GM19351 (cell line): Measurements from ENCODE around the gene PRDM16.

Experiments
- ATAC-seq: cut with Tn5 transposase; IDR thresholded peaks from one replicate; pipeline ENCODE4 v1.9.1; 2021; ENCODE audit warnings: mild to moderate bottlenecking, moderate library complexity; ENCODE audit not compliant: unreplicated experiment

The PRDM16 gene

DNA sequence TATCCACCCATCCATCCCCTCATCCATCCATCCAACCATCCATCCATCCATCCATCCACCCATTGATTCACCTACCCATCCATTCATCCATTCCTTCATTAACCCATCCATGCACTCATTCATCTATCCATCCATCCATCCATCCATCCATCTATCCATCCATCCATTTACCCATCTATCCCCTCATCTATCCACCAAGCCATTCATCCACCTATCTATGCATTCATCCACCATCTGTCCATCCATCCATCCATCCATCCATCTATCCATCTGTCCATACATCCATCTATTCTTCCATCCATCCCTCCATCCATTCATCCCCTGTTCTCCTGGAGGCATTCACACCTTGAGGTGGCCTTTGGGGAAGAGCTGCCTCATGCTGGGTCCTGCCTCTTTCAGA lies 107.0 kb downstream of the PRDM16 start:
- ATAC-seq, result no peak

DNA sequence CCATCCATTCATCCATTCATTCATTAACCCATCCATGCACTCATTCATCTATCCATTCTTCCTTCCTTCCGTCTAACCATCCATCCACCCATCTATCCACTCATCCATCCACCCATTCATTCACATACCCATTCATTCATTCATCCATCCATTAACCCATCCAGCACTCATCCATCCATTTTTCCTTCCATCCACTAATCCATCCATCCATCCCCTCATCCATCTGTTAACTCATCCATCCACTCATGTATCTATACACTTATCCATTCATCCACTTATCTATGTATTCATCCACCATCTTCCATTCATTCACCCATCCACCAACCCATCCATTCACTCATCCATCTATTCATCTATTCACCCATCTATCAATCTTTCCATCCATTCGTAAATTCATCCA lies 107.8 kb downstream of the PRDM16 start:
- ATAC-seq, result no peak

DNA sequence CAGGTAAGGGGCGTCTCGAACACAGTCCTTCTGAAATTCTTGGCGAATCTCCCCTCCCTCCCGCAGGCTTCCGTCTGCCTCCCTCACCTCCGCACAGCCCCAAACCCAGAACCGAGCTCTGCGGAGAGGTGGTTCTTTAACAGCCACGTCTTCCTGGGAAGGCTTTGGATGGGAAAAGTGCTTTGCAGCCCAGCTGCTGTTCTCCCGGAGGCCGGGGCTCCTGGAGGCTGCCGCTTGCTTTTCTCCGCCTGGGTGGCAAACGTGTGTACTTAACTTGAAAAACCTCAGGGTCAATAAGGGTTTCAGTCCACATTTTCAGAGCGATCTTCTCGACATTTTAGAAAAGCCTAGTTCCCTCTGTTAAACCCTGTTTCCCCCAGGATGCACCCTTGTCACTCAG lies 109.3 kb downstream of the PRDM16 start:
- ATAC-seq, result no peak

DNA sequence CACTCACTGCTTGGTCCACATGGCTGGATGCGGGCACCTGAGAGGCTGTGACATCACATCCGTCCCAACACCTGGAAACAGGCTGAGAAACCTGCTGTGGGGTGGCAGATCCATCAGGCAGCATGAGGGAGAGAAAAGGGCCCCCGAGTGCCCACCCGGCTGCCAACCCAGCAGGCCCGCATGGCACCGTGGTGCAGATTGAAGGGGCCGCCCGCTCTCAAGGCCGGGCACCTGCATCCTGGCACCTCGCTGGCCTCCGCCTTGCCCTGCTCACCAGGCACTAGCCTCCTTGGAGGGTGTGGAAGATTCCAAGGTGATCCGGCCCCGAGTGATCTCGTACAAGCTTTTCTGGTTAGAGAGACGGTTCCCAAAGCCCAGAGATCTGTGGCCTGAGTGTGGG lies 110.5 kb downstream of the PRDM16 start:
- no peak for ATAC-seq

DNA sequence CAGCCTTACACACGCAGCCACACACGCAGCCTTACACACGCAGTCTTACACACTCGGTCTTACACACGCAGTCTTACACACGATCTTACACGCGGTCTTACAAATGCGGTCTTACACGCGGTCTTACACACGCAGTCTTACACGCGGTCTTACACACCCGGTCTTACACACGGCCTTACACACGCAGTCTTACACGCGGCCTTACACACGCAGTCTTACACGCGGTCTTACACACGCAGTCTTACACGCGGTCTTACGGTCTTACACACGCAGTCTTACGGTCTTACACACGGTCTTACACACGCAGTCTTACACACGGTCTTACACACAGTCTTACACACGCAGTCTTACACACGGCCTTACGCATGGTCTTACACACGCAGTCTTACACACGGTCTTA lies 111.9 kb downstream of the PRDM16 start:
- ATAC-seq, result no peak

DNA sequence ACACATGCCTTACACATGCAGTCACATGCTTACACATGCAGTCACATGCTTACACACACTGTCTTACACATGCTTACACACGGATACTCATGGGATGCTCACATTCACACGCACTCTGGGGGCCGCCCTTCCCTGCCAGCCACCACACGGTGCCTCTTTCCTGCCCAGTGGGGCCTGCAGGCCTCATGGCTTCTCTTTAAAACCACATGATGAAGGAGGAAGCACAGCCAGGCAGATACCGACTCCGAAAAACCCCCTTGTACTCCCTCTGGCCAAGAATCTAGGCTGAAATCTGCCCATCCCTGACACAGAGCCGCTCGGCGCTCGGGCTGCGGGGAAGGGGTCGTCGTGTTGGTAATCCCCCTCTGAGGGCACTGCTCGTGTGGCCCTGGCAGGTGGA lies 113.0 kb downstream of the PRDM16 start:
- ATAC-seq, result no peak

DNA sequence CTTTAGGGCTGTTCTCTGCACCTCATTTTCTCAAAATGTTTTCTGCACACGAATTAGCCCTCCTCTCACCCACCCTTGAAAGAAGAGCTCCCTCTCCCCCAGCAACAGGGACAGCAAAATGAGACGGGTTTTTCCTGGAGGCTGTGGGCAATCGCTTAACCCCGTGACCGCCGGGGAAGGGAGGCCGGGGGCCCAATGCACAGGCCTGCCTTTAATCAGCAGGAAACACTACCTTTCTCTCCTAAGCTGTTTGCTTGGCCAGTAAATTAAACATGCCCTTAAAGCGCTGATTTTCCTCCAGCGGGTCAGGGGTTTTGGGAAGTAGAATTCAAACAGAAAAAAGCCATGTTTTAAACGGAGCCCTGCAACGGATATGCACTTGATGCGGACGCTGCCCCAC lies 114.4 kb downstream of the PRDM16 start:
- no peak for ATAC-seq

DNA sequence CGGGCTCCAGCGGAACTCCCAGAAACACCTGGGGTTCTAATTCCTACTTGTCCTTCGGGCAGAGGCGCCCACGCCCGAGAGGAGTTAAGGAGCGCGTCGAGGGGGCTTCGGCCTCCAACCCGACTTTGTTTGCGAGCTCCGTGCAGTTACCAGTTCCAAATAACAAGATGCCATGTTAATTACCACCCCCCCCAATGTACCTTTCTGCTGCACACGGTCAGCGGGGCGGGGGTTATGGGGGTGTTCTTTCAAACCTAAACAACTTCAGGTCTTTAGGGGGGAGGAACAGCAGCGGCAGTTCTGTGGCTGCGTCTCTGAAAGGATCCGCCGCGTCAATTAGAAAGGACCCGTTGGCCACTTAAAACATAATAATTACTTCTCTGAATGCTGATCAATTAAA lies 114.8 kb downstream of the PRDM16 start:
- no peak for ATAC-seq

DNA sequence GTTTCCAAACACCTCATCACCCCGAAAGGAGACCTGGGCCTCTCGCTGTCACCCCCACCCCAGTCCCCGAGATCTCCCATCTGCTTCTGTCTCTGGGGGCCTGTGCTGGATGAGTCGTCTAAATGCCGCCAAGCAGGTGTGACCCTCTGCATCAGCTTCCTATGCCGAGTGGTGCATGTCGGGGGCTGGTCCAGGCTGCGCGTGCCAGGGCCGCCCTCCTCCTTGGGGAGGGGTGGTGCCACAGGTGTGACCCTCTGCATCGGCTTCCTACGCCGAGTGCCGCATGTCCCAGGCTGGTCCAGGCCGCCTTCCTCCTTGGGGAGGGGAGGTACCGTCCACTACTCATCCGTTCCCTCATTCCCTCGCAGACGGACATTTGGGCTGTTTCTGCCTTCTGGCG lies 115.7 kb downstream of the PRDM16 start:
- no peak for ATAC-seq

DNA sequence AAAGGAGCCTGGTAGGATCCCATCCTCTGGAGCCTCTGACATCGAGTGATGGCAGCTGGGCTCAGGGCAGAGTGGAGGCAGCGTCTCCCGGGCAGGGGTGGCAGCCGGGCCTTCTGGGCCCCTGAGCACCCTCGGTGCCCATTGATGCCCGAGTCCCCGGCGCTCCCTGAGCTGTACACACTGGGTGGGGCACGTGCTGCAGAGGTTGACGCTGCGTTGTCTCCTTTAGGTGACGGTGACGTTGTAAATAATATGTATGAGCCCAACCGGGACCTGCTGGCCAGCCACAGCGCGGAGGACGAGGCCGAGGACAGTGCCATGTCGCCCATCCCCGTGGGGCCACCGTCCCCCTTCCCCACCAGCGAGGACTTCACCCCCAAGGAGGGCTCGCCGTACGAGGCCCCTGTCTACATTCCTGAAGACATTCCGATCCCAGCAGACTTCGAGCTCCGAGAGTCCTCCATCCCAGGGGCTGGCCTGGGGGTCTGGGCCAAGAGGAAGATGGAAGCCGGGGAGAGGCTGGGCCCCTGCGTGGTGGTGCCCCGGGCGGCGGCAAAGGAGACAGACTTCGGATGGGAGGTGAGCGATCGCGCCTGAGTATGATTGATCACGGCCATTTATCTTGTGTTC lies 117.0 kb downstream of the PRDM16 start:
- no peak for ATAC-seq

DNA sequence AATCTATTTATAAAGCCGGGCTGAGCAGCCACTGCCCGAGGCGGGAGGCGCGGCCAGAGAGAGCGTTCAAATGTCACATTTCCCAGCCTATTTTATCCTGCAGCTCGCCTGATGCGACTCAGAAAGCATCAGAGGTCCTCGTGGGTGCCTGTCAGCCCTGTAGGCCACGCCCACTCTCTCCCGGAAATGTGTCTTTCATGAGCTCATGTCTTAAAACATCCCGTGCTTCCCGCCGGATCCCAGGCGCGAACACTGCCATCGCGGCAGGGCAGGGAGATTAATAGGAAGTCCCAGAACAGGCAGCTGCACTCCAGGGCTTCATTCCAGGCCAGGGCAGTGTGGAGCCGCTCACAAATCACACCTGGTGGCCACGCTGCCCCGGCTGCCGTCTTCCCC lies 117.5 kb downstream of the PRDM16 start:
- ATAC-seq, result no peak

DNA sequence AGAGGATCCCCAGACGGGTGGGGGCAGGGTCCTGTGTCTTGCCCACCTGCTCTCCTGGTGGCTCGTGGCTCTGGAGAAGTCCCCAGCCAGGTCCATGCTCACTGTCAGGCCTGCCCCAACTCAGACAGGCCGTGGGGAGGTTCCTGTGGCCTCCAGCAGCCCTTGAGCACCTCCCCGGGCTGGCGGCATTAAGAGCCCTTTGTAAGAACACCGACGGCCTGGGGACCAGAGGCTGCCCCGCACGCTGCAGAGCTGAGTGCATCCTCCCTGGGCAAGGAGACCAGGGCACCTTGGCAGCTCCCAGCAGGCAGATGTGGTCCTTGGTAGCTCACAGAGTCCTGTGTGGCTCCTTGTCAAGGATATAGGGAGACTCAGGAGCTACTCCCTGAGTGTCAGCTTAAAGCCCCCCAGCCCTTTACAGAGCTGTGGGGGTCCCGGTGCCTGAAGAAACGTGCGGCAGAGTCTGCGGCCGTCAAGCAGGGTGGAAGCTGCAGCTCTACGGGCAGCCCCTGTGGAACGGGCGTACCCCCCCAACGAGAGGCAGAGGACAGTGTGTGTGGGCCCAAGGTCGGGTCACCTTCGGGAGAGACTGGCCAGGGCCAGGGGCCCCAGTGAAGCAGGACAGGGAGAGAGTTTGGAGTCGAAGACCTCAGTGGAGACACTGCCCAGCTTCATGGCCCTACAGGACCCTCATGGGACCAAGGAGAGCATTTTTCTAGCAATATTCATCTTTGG lies 118.6 kb downstream of the PRDM16 start:
- no peak for ATAC-seq

DNA sequence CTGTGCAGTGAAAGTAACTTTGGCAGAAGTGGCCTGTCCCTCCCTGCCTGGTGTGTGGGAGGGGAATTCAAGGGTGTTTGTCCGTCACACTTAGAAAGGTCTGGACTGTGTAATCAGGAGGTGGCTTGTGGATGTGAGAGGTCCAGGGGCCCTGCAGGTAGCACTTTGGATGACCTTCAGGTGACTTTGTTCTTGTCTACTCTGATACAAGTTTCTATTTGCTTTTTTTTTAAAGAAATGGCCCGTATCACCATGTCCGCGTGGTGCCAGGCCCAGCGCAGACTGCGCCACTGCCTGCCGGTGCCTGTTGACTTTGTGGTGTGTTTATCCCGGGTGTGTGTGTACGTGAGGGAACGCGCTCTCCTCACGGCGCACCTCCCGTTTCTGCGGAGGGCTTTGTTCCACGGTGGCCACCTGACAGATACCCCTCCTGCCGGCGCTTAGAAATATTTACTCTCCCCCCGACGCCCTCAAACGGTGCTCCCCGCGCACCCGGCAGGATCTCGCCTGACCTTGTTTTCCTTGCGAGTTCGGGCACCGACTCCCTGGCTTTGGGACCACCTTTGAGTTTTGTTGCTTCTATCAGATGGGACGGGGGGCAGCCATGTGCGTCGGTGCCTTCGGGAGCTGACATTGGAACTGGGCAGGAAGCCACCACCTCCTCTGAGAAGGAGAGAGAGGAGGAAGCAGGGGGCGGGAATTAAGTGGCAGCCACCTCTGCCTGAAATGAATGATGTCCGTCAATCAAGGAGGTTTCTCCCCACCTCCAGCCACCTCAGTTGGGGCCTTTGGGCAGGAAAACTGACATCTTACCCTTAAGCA lies 119.4 kb downstream of the PRDM16 start:
- ATAC-seq, result no peak

DNA sequence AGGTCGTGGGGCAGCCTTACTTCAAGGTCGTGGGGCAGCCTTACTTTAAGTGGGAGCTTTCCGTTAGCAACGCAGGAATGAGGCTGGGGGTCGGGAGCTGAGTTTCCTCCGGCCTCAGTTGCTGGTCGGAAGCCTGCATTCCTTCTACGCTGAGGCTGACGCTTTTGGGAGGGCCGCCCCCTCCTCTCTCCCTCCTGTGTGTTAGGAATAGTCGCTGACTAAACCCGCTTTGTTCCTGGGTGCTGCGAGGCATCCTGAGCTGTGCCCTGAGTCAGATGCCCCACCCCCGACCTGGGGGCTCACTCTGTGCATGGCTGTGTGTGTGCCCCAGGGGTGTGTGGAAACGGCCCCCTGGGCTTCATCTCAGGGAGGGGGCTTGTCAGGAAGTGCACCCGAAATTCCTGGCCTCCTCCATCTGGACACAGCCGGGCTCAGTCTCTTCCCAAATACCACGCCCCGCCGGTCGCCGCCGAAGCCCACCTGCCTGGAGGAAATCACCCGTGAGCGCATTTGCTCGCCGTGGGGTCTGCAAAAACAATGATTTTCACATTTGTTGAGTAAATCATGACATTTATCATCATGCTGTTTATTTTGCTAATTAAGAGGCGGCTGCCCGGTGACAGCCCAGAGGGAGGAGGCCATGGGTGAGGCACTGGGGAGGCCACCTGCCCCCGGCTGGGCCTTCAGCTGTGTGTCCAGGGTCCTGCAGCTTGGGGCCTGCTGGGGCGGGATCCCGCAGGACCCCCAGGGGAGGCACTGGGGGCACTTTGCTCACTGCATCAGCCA lies 121.4 kb downstream of the PRDM16 start:
- ATAC-seq, result no peak

DNA sequence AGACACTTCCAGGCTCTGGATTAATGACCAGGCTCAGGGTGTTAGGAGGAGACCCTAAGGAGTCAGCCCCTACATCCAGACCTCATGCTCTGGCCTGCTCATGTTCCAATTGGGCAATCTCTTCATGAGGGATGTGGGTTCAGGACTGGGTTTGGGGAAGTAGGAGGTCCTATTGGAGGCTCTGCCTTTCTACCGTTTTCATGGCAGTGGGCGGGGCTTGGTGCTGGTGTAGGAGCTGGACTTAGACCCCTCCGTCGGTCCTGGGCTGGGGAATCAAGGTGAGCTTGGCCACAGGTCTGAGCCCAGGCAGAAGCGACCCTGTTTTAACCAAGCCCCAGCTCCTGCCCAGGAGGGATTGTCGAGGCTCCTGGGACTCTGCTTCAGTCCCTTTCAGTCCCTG lies 123.4 kb downstream of the PRDM16 start:
- no peak for ATAC-seq

DNA sequence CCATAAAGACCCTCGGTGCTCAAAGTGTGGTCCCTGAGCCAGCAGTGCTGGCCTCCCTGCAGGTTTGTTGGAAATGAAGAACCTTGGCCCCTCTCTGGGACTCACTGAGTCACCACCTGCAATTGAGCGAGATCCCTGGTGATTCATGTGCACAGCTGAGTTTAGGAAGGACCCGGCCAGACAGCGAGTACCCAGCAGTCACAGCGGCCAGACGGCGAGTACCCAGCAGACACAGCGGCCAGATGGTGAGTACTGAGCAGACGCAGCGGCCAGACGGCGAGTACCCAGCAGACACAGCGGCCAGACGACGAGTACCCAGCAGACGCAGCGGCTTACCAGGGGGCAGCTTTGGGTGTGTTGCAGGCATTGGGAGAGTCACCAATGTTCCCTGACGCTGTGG lies 123.8 kb downstream of the PRDM16 start:
- no peak for ATAC-seq

DNA sequence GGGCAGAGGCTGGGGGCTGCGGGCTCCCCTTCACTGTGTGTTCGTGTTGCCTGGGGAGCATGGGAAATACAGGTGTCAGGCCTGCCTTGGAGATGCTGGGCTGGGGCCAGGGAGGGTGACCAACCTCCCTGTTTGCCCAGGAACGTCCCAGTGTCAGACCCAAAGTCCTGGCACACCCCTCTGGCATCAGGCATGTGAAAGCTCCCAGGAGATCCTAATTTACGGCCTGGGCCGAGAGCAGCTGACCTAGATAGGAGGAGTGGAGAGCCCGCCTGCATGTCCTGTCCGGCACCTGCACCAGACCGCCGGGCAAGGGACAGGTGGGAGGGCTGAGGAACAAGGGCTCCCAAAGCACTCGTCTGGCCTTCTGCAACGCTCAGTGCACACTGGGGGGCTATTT lies 124.8 kb downstream of the PRDM16 start:
- ATAC-seq, result no peak

DNA sequence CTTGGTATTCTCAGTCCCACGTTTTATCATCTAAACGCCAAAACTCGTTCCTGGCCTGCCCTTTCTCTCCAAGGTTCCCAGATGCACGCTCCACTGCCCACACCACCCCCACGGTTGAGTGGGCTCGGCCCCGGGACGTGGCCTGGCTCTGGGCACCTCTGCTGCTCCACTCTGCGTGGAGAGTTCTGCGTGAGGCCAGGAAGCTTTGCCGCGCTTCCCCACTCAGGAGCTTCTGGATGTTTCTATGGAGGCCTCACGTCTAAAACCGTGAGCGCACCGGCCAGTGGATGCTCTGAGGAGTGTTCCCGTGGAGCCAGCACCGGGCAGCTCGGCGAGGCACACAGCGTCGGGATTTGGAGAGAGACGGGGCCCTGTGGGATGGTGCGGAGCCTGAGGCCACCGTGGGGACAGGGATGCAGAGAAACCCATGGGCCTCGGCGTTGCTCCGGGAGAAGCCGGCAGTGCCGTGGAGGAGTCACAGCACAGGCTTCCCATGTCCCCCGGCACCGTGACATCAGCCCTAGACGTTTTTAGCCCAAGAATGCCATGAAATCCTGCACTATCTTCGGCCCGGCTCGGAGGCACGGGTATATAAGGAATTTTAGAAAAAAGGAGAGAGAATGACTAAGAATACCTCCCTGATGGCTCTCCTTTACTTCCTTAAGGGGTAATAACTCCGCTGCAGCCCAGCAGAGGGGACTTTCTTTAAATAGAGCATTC lies 125.9 kb downstream of the PRDM16 start:
- no peak for ATAC-seq

DNA sequence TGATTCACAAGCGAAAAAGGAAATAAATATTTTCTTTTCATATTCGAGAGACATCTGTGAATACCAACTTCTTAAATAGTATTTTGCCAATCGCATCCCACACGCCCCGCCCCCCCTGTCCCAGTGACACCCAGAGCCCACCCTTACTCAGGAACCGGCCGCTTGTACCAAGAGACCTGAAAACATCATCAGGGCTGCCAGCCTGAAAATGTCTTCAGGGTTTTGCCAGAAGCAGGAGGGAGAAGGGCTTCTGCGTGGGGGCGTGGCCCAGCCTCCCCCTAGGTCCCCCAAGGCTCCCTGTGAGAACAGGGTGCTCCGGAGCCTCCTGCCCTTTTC lies 126.4 kb downstream of the PRDM16 start:
- ATAC-seq, result no peak

DNA sequence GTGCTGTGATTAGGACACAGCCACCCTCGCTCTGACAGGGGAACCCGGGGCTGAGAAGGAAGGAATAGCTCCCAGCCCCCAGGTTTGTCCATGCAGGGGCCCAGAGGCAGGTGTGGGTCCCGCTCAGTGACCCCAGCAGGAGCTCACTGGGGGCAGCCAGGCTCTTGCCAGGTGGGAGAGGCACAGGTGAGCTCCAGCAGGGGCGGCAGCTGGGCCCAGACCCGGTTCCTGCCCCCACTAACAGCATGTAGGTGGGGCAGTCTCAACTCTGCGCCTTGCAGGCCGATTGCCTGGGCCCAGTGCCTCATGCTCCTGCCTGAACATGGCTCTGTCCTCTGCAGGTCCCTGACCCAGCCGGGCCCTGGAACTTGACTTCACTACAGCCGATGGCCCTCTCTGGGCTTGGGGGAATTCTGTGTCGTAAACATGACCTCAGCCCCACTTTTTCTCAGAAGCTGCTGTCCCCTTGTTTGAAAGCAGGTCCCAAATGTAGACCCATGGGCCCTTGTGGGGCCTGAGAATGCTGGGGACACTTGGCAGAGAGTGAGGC lies 127.0 kb downstream of the PRDM16 start:
- no peak for ATAC-seq
